Lower leg skin (tissue), 3 donors: ENCODE data around the gene CHADL.
"Not testable (repeated sequence)": the region's sequence is repeated elsewhere in the genome, so short reads cannot be mapped to it uniquely, and the experiment has no call there.

ENCODE experiments used
- CTCF ChIP-seq, 3 donors: fragments of 450-650 bp; IDR thresholded peaks; one replicate each; pipeline ENCODE4 v1.5.1; 2016; ENCODE audit warnings: antibody characterized with exemption in 3 of 3, mild to moderate bottlenecking in 3 of 3, moderate library complexity in 2 of 3
- POLR2A ChIP-seq, 2 donors: fragments of 450-650 bp; IDR thresholded peaks; one replicate each; pipeline ENCODE4 v1.6.1; 2016 to 2017; ENCODE audit warnings: antibody characterized with exemption in 2 of 2, mild to moderate bottlenecking in 1 of 2, moderate library complexity in 1 of 2

GRCh38 chr22:41259756-41260155, 19.0 kb upstream of the CHADL start:
- not testable (repeated sequence) for TF ChIP-seq CTCF, POLR2A (IDR thresholded peaks at IDR 0.05)
